Measurements from ENCODE around the gene KCNK4. TPM values are rescaled to one million over a fixed set of nuclear protein-coding genes. Genes with fewer than 3 reads are reported as not detected.
A peak's percentile ranks its signal among the peaks of the same experiment; 100 is the strongest.

KCNK4 gene
- total RNA-seq, 1 experiment from 2014 or later, result 0.10 TPM

GRCh38 chr11:64340671-64341335 lies 49.7 kb downstream of the KCNK4 start:
- DNase-seq (ENCODE audit: extremely low read depth, low read depth), result no peak

- no peak for DNase-seq (ENCODE audit: extremely low read depth, low read depth)
Observed at GRCh38 chr11:64341429-64341828, 50.3 kb downstream of the KCNK4 start.

- DNase-seq (ENCODE audit: extremely low read depth, low read depth), result peak; percentile 84
Observed at GRCh38 chr11:64341851-64342791, 51.0 kb downstream of the KCNK4 start.

- no peak for DNase-seq (ENCODE audit: extremely low read depth, low read depth)
Observed at GRCh38 chr11:64342869-64343745, 52.0 kb downstream of the KCNK4 start.

- DNase-seq (ENCODE audit: extremely low read depth, low read depth), result no peak
Observed at GRCh38 chr11:64343767-64344559, 52.9 kb downstream of the KCNK4 start.

- DNase-seq (ENCODE audit: extremely low read depth, low read depth), result no peak
Observed at GRCh38 chr11:64344787-64345186, 53.7 kb downstream of the KCNK4 start.

GRCh38 chr11:64347193-64347867 lies 56.2 kb downstream of the KCNK4 start:
- DNase-seq (ENCODE audit: extremely low read depth, low read depth), result no peak

- no peak for DNase-seq (ENCODE audit: extremely low read depth, low read depth)
Observed at GRCh38 chr11:64348383-64349024, 57.4 kb downstream of the KCNK4 start.

- no peak for DNase-seq (ENCODE audit: extremely low read depth, low read depth)
Observed at GRCh38 chr11:64349025-64349387, 57.9 kb downstream of the KCNK4 start.

- DNase-seq (ENCODE audit: extremely low read depth, low read depth), result no peak
Observed at GRCh38 chr11:64349404-64349803, 58.3 kb downstream of the KCNK4 start.

Small RNA genes lying within 50 kb of the gene (small RNA-seq; reads per million reads assigned to genes)
- gene MIR7155 (0 to 0.41 reads per million in 2 experiments), gene RF00019 (0 reads per million in 2 experiments)

Other genes starting within 250 kb of the KCNK4 start
- gene MACROD1, start 125.2 kb upstream of the KCNK4 start, total RNA-seq (2014; rRNA removed; shearing (Covaris generic)), result 29.3 and 32.2 TPM in 2 replicates
- gene STIP1, start 105.1 kb upstream of the KCNK4 start, total RNA-seq (2014; rRNA removed; shearing (Covaris generic)), result 147 and 154 TPM in 2 replicates
- gene FERMT3, start 84.6 kb upstream of the KCNK4 start, total RNA-seq (2014; rRNA removed; shearing (Covaris generic)), result 55.8 and 60.2 TPM in 2 replicates
- 14.5 and 19.4 TPM in 2 replicates for gene TRPT1, start 65.1 kb upstream of the KCNK4 start, total RNA-seq (2014; rRNA removed; shearing (Covaris generic))
- gene NUDT22, start 65.0 kb upstream of the KCNK4 start, total RNA-seq (2014; rRNA removed; shearing (Covaris generic)), result 24.6 and 27.5 TPM in 2 replicates
- 7.9 and 8.7 TPM in 2 replicates for gene DNAJC4, start 60.8 kb upstream of the KCNK4 start, total RNA-seq (2014; rRNA removed; shearing (Covaris generic))
- 8.7 and 10.9 TPM in 2 replicates for gene VEGFB, start 56.7 kb upstream of the KCNK4 start, total RNA-seq (2014; rRNA removed; shearing (Covaris generic))
- gene FKBP2, start 50.2 kb upstream of the KCNK4 start, total RNA-seq (2014; rRNA removed; shearing (Covaris generic)), result 57.6 and 61.0 TPM in 2 replicates
- gene PPP1R14B, start 44.4 kb upstream of the KCNK4 start, total RNA-seq (2014; rRNA removed; shearing (Covaris generic)), result 184 and 245 TPM in 2 replicates
- 15.4 and 16.2 TPM in 2 replicates for gene PLCB3, start 39.8 kb upstream of the KCNK4 start, total RNA-seq (2014; rRNA removed; shearing (Covaris generic))
- 66.2 and 68.0 TPM in 2 replicates for gene BAD, start 6.6 kb upstream of the KCNK4 start, total RNA-seq (2014; rRNA removed; shearing (Covaris generic))
- 16.4 and 20.0 TPM in 2 replicates for gene GPR137, start 5.5 kb upstream of the KCNK4 start, total RNA-seq (2014; rRNA removed; shearing (Covaris generic))
- 0.59 and 2.0 TPM in 2 replicates for gene CATSPERZ, start 9.1 kb downstream of the KCNK4 start, total RNA-seq (2014; rRNA removed; shearing (Covaris generic))
- 42.2 and 52.8 TPM in 2 replicates for gene ESRRA, start 14.2 kb downstream of the KCNK4 start, total RNA-seq (2014; rRNA removed; shearing (Covaris generic))
- gene TRMT112, start 26.3 kb downstream of the KCNK4 start, total RNA-seq (2014; rRNA removed; shearing (Covaris generic)), result 202 and 230 TPM in 2 replicates
- gene PRDX5, start 26.8 kb downstream of the KCNK4 start, total RNA-seq (2014; rRNA removed; shearing (Covaris generic)), result 205 and 210 TPM in 2 replicates
- gene CCDC88B, start 48.9 kb downstream of the KCNK4 start, total RNA-seq (2014; rRNA removed; shearing (Covaris generic)), result 2.8 and 3.7 TPM in 2 replicates
- gene RPS6KA4, start 67.9 kb downstream of the KCNK4 start, total RNA-seq (2014; rRNA removed; shearing (Covaris generic)), result 15.1 and 16.8 TPM in 2 replicates